GM12801 (cell line): ENCODE data around the gene FER.

Experiments used
- TF ChIP-seq, protein P1 (sequence below): IDR thresholded peaks from one replicate; pipeline ENCODE4 v1.5.1; 2011; ENCODE audit warnings: control low read depth; ENCODE audit not compliant: insufficient read length; ENCODE audit errors: extremely low read depth

Gene FER

DNA sequence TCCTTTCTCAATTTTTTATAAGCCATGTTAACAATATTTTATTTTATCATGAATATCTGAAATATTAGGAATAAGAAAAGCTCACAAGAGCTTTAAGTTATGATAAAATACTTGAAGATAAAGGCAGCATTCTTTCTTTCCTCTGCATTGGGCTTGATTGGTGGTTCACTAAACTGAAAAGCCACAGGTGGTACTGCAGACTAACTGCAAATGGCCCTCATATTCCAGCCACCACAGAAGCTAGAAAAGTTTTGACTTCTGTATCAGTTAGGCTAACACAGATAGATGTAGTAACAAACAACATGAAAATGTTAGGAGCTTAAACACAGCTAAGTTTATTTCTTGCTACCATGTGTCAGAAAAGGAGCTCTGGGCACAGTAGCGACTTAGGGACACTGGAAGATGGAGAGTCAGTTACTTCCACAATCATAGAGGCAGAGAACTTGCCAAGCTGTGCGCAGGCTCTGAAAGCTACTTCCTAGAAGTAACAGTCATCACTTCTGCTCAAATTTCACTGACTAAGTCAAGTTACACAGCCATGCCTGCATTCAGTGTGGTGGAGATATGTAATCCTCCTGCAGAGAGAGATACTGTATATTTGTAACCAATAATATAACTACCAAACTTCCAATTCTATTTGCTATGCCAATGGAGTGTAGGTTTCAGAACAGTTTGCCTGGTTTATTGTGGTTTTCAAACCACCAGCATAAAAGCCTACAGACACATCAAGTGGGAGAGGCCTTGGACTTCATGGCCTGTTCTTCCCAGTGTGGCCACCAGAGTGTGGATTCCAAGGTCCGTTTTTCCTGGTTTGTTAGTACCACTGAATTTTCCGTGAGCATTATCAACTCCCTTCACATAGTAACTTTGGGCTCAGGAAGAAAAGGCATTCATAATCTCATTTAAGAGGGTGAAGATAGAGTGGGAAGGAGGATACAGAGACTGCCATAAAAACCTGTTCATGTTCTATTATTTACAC is 393.8 kb downstream of the FER start:
- TF ChIP-seq, protein P1, sequence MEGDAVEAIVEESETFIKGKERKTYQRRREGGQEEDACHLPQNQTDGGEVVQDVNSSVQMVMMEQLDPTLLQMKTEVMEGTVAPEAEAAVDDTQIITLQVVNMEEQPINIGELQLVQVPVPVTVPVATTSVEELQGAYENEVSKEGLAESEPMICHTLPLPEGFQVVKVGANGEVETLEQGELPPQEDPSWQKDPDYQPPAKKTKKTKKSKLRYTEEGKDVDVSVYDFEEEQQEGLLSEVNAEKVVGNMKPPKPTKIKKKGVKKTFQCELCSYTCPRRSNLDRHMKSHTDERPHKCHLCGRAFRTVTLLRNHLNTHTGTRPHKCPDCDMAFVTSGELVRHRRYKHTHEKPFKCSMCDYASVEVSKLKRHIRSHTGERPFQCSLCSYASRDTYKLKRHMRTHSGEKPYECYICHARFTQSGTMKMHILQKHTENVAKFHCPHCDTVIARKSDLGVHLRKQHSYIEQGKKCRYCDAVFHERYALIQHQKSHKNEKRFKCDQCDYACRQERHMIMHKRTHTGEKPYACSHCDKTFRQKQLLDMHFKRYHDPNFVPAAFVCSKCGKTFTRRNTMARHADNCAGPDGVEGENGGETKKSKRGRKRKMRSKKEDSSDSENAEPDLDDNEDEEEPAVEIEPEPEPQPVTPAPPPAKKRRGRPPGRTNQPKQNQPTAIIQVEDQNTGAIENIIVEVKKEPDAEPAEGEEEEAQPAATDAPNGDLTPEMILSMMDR = no peak

DNA sequence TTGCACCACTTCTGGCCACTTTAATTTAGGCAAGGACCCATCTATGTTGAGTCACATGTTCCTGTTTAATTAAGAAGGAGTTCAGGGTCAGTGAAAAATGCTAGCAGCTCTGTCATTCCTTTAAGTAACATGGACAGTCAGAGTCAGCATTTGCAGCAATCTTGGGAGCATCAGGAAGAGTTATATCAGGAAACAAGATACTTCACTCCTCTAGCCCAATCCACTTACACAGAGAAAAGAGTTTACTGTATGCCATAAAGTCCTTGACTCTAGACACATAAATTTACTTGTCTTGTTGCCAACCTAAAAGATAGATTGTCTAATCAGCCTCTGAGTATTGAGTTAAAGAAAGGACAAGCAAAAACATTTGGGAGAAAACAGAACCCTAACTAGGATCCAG is 395.3 kb downstream of the FER start:
- TF ChIP-seq, protein P1 = no peak

DNA sequence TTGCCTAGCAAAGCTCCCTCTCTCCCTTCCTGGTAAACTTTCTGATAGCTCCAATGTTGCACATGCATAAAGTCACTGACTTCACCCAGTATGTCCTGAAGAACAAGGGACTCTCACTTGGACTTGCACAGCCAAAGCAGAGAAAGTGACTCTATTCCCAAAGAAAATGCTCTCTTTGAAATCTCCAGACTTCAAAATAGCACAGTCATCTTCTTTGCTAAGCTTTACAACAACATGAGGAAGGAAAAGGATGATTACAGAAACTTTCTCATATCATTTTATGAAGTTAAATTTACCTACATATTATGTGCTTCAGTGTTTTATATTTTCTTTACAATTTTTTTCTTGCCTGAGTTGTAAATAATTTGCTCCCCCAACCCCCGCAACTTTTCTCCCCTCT is 397.4 kb downstream of the FER start:
- TF ChIP-seq, protein P1 = no peak

DNA sequence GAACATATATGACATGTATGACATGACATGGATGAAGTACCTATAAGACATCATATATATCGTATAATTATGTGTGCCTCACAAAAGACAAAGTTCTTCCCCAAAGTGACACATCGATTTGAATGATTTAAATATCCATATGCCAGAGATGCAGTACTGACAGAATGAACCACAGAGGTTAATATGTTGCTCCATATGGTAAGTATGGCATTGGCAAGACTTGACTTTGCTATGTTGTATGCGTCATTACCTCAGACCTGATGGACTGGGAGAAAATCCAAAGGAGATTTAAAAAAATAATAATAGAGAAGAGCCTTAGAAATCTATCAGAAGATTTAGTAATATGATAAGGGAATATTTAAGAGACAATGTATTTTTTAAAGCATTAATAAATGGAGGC is 398.9 kb downstream of the FER start:
- TF ChIP-seq, protein P1 = no peak

DNA sequence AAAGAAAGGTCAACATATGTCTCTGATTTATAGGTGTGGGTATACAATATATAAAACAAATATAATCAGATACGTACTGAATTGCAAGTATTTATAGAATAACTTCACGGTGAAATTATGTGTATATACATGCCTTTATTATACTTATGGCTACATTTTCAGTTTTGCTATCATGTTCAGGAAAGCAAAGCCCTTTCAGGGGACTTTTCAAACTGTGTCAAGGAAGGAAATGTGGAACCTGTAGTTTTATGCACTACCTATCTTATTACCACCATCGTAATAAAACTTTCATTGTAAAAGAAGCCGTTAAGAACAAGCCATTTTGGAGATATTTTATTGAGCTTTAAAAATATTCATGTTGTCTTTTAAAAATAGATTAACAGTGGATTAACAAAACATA is 404.9 kb downstream of the FER start:
- TF ChIP-seq, protein P1 = no peak

DNA sequence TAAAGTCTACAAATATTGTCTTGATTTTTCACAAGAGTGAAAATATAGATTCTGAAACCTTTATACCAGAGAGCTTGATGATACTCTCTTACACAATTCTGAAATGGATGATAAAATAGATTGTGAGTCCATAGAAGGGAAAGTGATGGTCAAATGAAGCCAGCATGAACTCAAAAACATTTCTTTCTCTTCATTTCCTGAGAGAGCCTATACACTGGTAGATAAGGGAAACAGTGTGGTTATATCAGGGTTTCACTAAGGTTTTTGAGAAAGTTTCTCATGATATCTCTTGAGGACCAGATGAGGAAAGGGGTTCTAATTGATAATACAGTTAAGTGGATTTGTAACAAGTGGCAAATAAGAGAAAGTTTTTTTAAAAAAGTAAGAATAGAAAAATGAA is 407.9 kb downstream of the FER start:
- TF ChIP-seq, protein P1 = no peak

DNA sequence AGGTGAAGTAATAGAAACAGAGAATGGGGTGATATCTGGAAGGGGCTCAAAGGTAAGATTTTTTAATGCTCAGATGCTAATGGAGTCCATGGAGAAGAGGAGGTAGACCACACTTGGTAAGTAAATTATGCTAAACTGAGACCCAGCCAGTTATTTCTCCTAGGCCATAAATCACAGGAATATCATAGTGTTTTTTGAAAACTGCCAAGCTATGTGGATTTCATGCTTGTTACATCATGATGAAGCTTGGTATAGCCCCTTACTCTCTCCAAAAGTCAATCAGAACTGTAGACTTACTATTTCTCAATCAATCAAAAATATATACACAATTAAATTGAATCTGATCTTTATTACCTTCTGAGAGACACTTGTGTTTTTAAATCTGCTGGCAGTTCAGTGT is 409.2 kb downstream of the FER start:
- TF ChIP-seq, protein P1 = no peak
